DOHH2 (cell line): Measurements from ENCODE around the gene SHROOM3.

Experiments
- H3F3A ChIP-seq: fragments of 200-600 bp; sonication (generic), shearing (Covaris generic); 2 replicates; pipeline ENCODE4 v1.6.0; 2016; ENCODE audit warnings: antibody characterized with exemption, mild to moderate bottlenecking; ENCODE audit not compliant: control insufficient read depth, insufficient read depth
- H3K27ac ChIP-seq: fragments of 200-600 bp; sonication (generic); 2 replicates; pipeline ENCODE4 v1.5.1; 2014; ENCODE audit warnings: low read depth, mild to moderate bottlenecking, low read length, moderate library complexity
- H3K27me3 ChIP-seq: fragments of 200-600 bp; sonication (generic); 2 replicates; pipeline ENCODE4 v1.6.1; 2014; ENCODE audit warnings: mild to moderate bottlenecking, low read length, mixed read lengths; ENCODE audit not compliant: control insufficient read depth
- H3K36me3 ChIP-seq: fragments of 200-600 bp; sonication (generic); 2 replicates; pipeline ENCODE4 v1.6.1; 2014; ENCODE audit warnings: mild to moderate bottlenecking, low read length, moderate library complexity, mixed read lengths; ENCODE audit not compliant: control insufficient read depth
- H3K4me1 ChIP-seq: fragments of 200-600 bp; sonication (generic); 2 replicates; pipeline ENCODE4 v1.6.1; 2014; ENCODE audit warnings: mild to moderate bottlenecking, low read length, mixed read lengths; ENCODE audit not compliant: control insufficient read depth
- H3K4me2 ChIP-seq: fragments of 200-600 bp; sonication (generic); 2 replicates; pipeline ENCODE4 v1.6.0; 2014; ENCODE audit warnings: mild to moderate bottlenecking, low read length, moderate library complexity
- H3K4me3 ChIP-seq: fragments of 200-600 bp; sonication (generic); 2 replicates; pipeline ENCODE4 v1.5.1; 2014; ENCODE audit warnings: mild to moderate bottlenecking, low read length, mixed read lengths
- H3K79me2 ChIP-seq: fragments of 200-600 bp; sonication (generic); 2 replicates; pipeline ENCODE4 v1.6.1; 2014; ENCODE audit warnings: mild to moderate bottlenecking, low read length, mixed read lengths; ENCODE audit not compliant: control insufficient read depth
- H3K9me2 ChIP-seq: fragments of 200-600 bp; sonication (generic); replicated peaks from 2 replicates; pipeline ENCODE4 v1.6.1; 2014; ENCODE audit warnings: mild to moderate bottlenecking, low read length, mixed read lengths; ENCODE audit not compliant: control insufficient read depth
- H3K9me3 ChIP-seq: fragments of 200-600 bp; sonication (generic); 2 replicates; pipeline ENCODE4 v1.6.1; 2014; ENCODE audit warnings: antibody characterized with exemption, low read length, mixed read lengths; ENCODE audit not compliant: control insufficient read depth, insufficient read depth
- H4K20me1 ChIP-seq: fragments of 200-600 bp; sonication (generic); 2 replicates; pipeline ENCODE4 v1.6.0; 2014; ENCODE audit warnings: low read depth, mild to moderate bottlenecking, antibody characterized with exemption, low read length, moderate library complexity; ENCODE audit not compliant: control insufficient read depth, insufficient read depth
- CTCF ChIP-seq: fragments of 200-600 bp; sonication (generic); IDR thresholded peaks from one replicate; pipeline ENCODE4 v1.5.1; 2014; ENCODE audit warnings: antibody characterized with exemption, mild to moderate bottlenecking, low read depth, low read length; ENCODE audit not compliant: poor library complexity, severe bottlenecking
- EZH2phosphoT487 ChIP-seq: fragments of 200-600 bp; sonication (generic); IDR thresholded peaks from 2 replicates; pipeline ENCODE4 v1.6.1; 2017; ENCODE audit warnings: borderline replicate concordance, mild to moderate bottlenecking, antibody characterized with exemption, low read length, moderate library complexity, mixed read lengths

Gene SHROOM3

GRCh38 chr4:76809594-76810305, 374.7 kb downstream of the SHROOM3 start:
- no peak overlapping the region for H3K4me2 ChIP-seq
- H3K36me3 ChIP-seq = no peaks in the 10 kb centered on the region
- no peaks in the 10 kb centered on the region for H3K27me3 ChIP-seq
- H3K4me1 ChIP-seq = no peaks in the 10 kb centered on the region
- no peaks in the 10 kb centered on the region for H3F3A ChIP-seq
- TF ChIP-seq EZH2phosphoT487 (no peak), CTCF (no peak)
- H4K20me1 ChIP-seq = no peaks in the 10 kb centered on the region
- H3K27ac ChIP-seq = no peak overlapping the region
- H3K4me3 ChIP-seq = no peak overlapping the region
- H3K9me3 ChIP-seq = no peaks in the 10 kb centered on the region
- H3K79me2 ChIP-seq = no peaks in the 10 kb centered on the region
- no peaks in the 10 kb centered on the region for H3K9me2 ChIP-seq

GRCh38 chr4:76811604-76812412, 376.8 kb downstream of the SHROOM3 start:
- Histone ChIP-seq H3K27ac (no peak overlapping the region), H3K79me2 (no peaks in the 10 kb centered on the region), H4K20me1 (no peaks in the 10 kb centered on the region), H3K36me3 (no peaks in the 10 kb centered on the region), H3K4me3 (no peak overlapping the region), H3K9me2 (no peaks in the 10 kb centered on the region), H3K9me3 (no peaks in the 10 kb centered on the region), H3K27me3 (no peaks in the 10 kb centered on the region), H3K4me1 (no peaks in the 10 kb centered on the region), H3F3A (no peaks in the 10 kb centered on the region), H3K4me2 (no peak overlapping the region)
- TF ChIP-seq EZH2phosphoT487 = no peak

GRCh38 chr4:76813070-76813469, 378.0 kb downstream of the SHROOM3 start:
- H3K9me3 ChIP-seq = no peaks in the 10 kb centered on the region
- H3K79me2 ChIP-seq = no peaks in the 10 kb centered on the region
- H3K4me3 ChIP-seq = no peak overlapping the region
- no peaks in the 10 kb centered on the region for H3K9me2 ChIP-seq
- no peaks in the 10 kb centered on the region for H4K20me1 ChIP-seq
- no peaks in the 10 kb centered on the region for H3K4me1 ChIP-seq
- TF ChIP-seq EZH2phosphoT487 = no peak
- TF ChIP-seq CTCF = no peak
- no peaks in the 10 kb centered on the region for H3K27me3 ChIP-seq
- H3F3A ChIP-seq = no peaks in the 10 kb centered on the region
- no peak overlapping the region for H3K27ac ChIP-seq
- no peaks in the 10 kb centered on the region for H3K36me3 ChIP-seq
- no peak overlapping the region for H3K4me2 ChIP-seq

GRCh38 chr4:76821641-76822040, 386.6 kb downstream of the SHROOM3 start:
- no peak overlapping the region for H3K27ac ChIP-seq
- no peak overlapping the region for H3K4me3 ChIP-seq
- no peaks in the 10 kb centered on the region for H3K9me3 ChIP-seq
- H3K4me1 ChIP-seq = no peaks in the 10 kb centered on the region
- no peaks in the 10 kb centered on the region for H4K20me1 ChIP-seq
- H3F3A ChIP-seq = no peaks in the 10 kb centered on the region
- H3K36me3 ChIP-seq = no peaks in the 10 kb centered on the region
- no peaks in the 10 kb centered on the region for H3K79me2 ChIP-seq
- no peak overlapping the region for H3K4me2 ChIP-seq
- TF ChIP-seq EZH2phosphoT487 (no peak), CTCF (no peak)
- H3K9me2 ChIP-seq = no peaks in the 10 kb centered on the region
- H3K27me3 ChIP-seq = no peaks in the 10 kb centered on the region
